BE2C (cell line): ENCODE measurements around the gene UGT1A10.

Experiments used
- DNase-seq: peaks from one replicate; pipeline ENCODE4 v3.0.0-alpha.2; 2020
- H3K27me3 ChIP-seq: fragments of 250-450 bp; sonication (Bioruptor Pico); 2 replicates; pipeline ENCODE4 v1.5.1; 2020; ENCODE audit warnings: mild to moderate bottlenecking
- H3K36me3 ChIP-seq: fragments of 250-450 bp; sonication (Bioruptor Pico); 2 replicates; pipeline ENCODE4 v1.5.1; 2020; ENCODE audit warnings: mild to moderate bottlenecking
- H3K4me1 ChIP-seq: fragments of 250-450 bp; sonication (Bioruptor Pico); 2 replicates; pipeline ENCODE4 v1.5.1; 2020
- H3K4me3 ChIP-seq: 2 replicates; pipeline ENCODE4 v1.5.1; 2011; ENCODE audit warnings: low read depth, low read length
- H3K9me3 ChIP-seq: fragments of 250-450 bp; sonication (Bioruptor Pico); 2 replicates; pipeline ENCODE4 v1.5.1; 2020
- CTCF ChIP-seq: IDR thresholded peaks from 2 replicates; pipeline ENCODE4 v1.5.1; 2012; ENCODE audit warnings: mild to moderate bottlenecking, low read depth, low read length

Gene UGT1A10

GRCh38 chr2:233800208-233800607 is 164.0 kb downstream of the UGT1A10 start:
- DNase-seq: no peak
- Histone ChIP-seq H3K4me3 (no peak overlapping the region), H3K9me3 (no peaks in the 10 kb centered on the region), H3K27me3 (no peaks in the 10 kb centered on the region), H3K36me3 (no peaks in the 10 kb centered on the region), H3K4me1 (no peaks in the 10 kb centered on the region)
- no peak for TF ChIP-seq CTCF

GRCh38 chr2:233801357-233802131 is 165.3 kb downstream of the UGT1A10 start:
- no peaks in the 10 kb centered on the region for H3K36me3 ChIP-seq
- no peak overlapping the region for H3K4me3 ChIP-seq
- H3K27me3 ChIP-seq: no peaks in the 10 kb centered on the region
- no peak for TF ChIP-seq CTCF
- H3K9me3 ChIP-seq: no peaks in the 10 kb centered on the region
- no peak for DNase-seq
- no peaks in the 10 kb centered on the region for H3K4me1 ChIP-seq

GRCh38 chr2:233802132-233802815 is 166.0 kb downstream of the UGT1A10 start:
- H3K9me3 ChIP-seq: no peaks in the 10 kb centered on the region
- H3K4me1 ChIP-seq: no peaks in the 10 kb centered on the region
- no peaks in the 10 kb centered on the region for H3K27me3 ChIP-seq
- DNase-seq: no peak
- TF ChIP-seq CTCF: no peak
- no peak overlapping the region for H3K4me3 ChIP-seq
- no peaks in the 10 kb centered on the region for H3K36me3 ChIP-seq

- Histone ChIP-seq H3K36me3 (no peaks in the 10 kb centered on the region), H3K4me1 (no peaks in the 10 kb centered on the region), H3K4me3 (no peak overlapping the region), H3K27me3 (peaks cover 6% of the 10 kb centered on the region; the same call in 1 of the 2 replicates), H3K9me3 (no peaks in the 10 kb centered on the region)
- TF ChIP-seq CTCF: no peak
- no peak for DNase-seq
Measured at GRCh38 chr2:233803292-233803911, 167.2 kb downstream of the UGT1A10 start.

GRCh38 chr2:233803994-233804393 is 167.7 kb downstream of the UGT1A10 start:
- H3K4me1 ChIP-seq: no peaks in the 10 kb centered on the region
- peaks cover 12% of the 10 kb centered on the region for H3K27me3 ChIP-seq
- no peaks in the 10 kb centered on the region for H3K9me3 ChIP-seq
- TF ChIP-seq CTCF: no peak
- H3K36me3 ChIP-seq: no peaks in the 10 kb centered on the region
- no peak overlapping the region for H3K4me3 ChIP-seq
- no peak for DNase-seq
